Stimulated activated CD4-positive, alpha-beta T cell treated with anti-CD3 and anti-CD28 coated beads, TNF-alpha, amount 100 ng/mL, for 1 hour (primary cell): Measurements from ENCODE around the gene RUNX2.
"Not testable (repeated sequence)": the region's sequence is repeated elsewhere in the genome, so short reads cannot be mapped to it uniquely, and the experiment has no call there.

Experiments used
- DNase-seq, 3 donors: peaks; one replicate each; pipeline ENCODE4 v3.0.0-alpha.2; 2020; ENCODE audit warnings: low read depth in 3 of 3, low spot score in 1 of 3

Gene RUNX2

DNA sequence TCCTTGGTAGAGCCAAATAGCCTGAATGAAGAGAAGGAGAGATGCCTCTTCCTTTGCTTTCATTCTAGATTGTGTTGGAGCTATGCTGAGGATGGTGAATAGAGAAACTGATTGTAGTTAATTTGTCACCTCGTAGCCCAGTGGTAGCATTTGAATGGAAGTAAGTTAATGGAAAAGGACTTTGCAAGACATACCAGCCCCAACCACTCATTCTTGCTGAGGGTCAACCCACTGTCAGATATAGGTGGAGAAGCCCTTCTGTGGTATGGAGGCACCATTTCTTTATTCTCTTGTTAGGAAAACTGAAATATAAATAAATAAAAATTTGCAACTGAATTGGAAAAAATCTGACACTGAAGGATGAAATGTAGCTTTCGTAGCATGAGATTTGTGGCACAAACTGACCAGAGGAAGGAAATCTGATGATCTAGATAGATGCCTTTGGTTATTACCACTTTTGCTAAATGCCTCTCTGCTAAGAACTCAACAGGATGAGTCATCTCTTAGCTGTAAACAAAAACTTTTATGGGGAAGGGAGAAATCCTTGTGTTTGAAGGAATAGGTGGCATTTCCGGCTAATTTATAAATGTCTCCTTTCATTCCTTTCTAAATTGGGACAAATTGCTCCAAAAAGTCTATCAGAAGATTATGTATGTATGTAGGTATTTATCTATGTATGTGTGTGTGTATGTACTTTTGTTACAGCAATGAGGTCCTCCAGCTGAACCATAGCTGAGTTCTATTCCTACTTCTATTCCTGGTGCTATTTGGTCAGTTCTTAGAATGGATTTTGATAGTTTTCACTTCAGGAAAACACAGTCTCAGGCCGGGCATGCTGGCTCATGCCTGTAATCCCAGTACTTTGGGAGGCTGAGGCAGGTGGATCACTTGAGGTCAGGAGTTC is 126.1 kb downstream of the RUNX2 start:
- no peak for DNase-seq

GRCh38 chr6:45455408-45455807 is 127.3 kb downstream of the RUNX2 start:
- no peak for DNase-seq

- no peak for DNase-seq
Measured at GRCh38 chr6:45457141-45457540, 129.0 kb downstream of the RUNX2 start.

DNA sequence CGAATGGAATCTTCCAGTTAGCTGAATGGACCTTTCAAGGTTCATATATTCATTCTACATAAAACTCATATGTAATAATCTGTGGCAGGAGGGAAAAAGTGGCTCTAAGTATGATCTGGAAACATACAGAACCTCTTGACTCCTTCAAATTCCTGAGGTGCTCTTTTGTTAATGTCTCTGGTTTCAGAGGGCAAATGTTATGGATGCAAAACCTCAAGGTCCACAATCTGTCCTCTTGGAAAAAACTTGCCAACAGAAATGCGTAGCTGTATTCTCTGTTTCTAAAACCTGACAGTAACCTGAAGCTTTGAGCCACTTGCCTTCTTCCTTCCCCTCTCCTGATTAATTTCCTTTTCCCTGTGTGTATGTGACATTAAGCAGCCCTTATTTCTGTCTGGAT is 130.5 kb downstream of the RUNX2 start:
- no peak for DNase-seq

- no peak for DNase-seq
Measured at GRCh38 chr6:45460166-45460565, 132.0 kb downstream of the RUNX2 start.

- DNase-seq = no peak
Measured at GRCh38 chr6:45461486-45461885, 133.4 kb downstream of the RUNX2 start.

GRCh38 chr6:45462190-45463134 is 134.3 kb downstream of the RUNX2 start:
- DNase-seq = no peak

GRCh38 chr6:45464685-45465084 is 136.6 kb downstream of the RUNX2 start:
- no peak for DNase-seq

DNA sequence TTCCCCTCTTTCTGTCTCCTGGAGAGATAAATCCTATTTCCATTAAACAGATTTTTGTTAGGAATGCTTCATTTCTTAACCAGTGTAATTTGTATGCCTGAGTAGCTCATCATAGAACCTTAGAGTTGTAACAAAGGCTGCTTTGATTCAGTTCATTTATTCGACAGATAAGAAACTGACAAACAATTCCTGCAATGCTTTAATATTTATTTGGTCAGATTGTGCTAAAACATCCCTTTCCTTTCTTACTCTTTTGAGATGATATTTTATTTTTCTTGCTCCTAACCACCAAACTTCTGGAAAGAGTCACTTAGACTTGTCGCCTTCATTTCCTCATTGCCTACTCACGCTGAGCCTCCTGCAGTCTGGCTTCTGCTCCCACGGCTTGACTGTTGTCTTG is 138.6 kb downstream of the RUNX2 start:
- DNase-seq = no peak

DNA sequence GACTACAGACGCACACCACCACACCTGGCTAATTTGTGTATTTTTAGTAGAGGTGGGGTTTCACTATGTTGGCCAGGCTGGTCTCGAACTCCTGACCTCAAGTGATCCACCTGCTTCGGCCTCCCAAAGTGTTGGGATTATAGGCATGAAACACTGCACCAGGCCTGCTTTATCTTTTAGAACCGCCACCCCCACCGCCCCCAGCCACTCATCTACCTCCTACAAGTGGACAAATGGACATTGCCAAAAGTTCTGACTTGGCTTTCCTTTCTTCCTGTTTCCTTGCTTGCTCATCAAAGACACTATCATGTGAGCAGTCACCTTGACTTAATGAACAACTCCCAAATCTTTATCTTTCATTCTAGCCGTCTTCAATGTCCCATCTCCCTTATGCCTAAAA is 139.3 kb downstream of the RUNX2 start:
- DNase-seq = not testable (repeated sequence)

DNA sequence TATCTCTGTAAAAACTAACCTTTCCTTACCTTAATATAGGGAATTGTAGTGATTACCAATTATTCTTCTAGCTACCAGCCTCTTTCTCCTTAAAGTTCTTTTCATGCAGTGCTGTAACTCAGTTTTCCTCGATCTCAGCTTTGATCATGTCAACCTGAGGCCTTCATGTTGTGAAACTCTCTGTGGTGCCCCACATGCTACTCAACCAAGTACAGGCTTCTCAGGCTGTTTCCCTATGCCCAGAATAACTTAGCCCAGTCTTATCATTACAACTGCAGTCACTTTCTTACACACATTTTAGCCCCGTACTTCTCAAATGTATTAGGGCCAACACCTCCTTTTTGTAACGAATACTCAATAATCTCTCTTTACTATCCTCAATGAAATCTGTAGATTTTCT is 139.7 kb downstream of the RUNX2 start:
- no peak for DNase-seq

- no peak for DNase-seq
Measured at GRCh38 chr6:45469663-45470062, 141.5 kb downstream of the RUNX2 start.

GRCh38 chr6:45470131-45470738 is 142.1 kb downstream of the RUNX2 start:
- no peak for DNase-seq

- DNase-seq = no peak
Measured at GRCh38 chr6:45472382-45472781, 144.3 kb downstream of the RUNX2 start.

- no peak for DNase-seq
Measured at GRCh38 chr6:45473121-45473993, 145.2 kb downstream of the RUNX2 start.

DNA sequence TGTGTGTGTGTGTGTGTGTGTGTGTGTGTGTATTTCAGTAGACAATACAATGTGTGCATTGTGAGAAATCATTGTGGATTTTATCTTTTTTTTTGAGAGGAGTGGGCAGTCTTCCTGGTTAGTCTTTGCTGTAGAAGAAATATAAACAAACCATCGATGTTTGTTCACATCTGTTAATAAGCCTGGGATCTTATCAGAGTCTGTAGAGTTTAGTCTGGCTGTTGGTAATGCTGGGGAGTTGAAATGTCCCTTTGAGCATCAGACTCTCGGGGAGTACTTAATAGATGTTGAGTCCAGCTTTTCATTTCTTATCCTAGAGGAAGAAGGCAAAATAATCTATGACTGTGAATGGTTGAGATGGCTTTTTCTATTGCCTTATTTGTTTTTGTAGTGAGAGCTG is 146.2 kb downstream of the RUNX2 start:
- no peak for DNase-seq

- no peak for DNase-seq
Measured at GRCh38 chr6:45476341-45476740, 148.2 kb downstream of the RUNX2 start.

DNA sequence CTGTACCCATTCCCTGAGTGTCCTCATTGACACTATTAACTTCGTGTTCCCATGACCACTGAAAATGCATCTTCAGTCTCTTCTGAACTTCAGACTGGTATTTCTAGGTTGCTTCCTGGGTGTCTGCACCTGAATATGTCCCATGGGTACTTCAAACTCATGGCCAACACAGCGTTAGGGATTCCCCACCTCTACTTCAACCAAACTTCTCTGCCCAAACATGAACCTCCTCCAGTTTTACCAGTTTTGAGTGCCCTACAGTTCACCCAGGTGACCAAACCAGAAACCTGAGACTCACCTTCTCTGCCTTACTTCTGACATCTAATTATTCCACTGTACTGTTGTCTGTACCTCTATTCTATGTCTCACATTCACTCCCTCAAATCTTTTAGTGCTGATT is 149.1 kb downstream of the RUNX2 start:
- DNase-seq = no peak

- DNase-seq = no peak
Measured at GRCh38 chr6:45477790-45478189, 149.7 kb downstream of the RUNX2 start.

DNA sequence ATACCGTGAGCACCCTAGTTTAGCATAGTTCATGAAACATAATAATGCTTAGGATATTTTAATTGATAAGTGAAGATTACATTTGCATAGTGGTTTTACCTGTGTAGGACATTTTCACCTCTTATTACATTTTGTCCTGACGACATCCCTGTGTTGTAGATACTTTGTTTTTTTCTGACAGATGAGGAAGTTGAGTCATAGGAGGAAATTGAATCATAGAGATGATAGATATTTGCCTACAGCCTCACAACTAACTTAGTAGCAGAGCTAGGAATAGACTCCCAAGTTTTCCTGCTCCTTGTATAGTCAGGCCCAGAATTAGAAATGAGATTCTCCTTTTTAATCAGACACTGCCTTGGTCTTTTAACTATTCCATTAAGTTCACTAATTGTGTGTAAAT is 150.1 kb downstream of the RUNX2 start:
- no peak for DNase-seq
